K562 (cell line): ENCODE results near the gene DIPK1A.

Source experiments
- ATF1 ChIP-seq, 2 experiments: fragments of 450-650 bp in 1 of 2; IDR thresholded peaks; 2 replicates each; pipeline ENCODE4 v1.6.1; 2016; ENCODE audit warnings: missing compliant biosample characterization in 1 of 2, missing genetic modification characterization in 1 of 2
- POLR2A ChIP-seq: fragments of 450-650 bp; conservative IDR thresholded peaks from 2 replicates; pipeline ENCODE4 v1.6.1; 2016

- TF ChIP-seq ATF1 (CRISPR knock-in tag; IDR thresholded peaks at IDR 0.05) (no peak), ATF1 (tag; IDR thresholded peaks at IDR 0.05) (no peak), POLR2A (no peak)
Observed at GRCh38 chr1:92877081-92877711, 84.1 kb downstream of the DIPK1A start.
